ENCODE data around the gene OTOA.
A peak's percentile ranks its signal among the peaks of the same experiment; 100 is the strongest.
"Not testable (repeated sequence)": the region's sequence is repeated elsewhere in the genome, so short reads cannot be mapped to it uniquely, and the experiment has no call there.

Gene OTOA

GRCh38 chr16:21663889-21664647 lies at the start of gene OTOA:
OTOA (plus strand) TSS chr16:21663968; CDS start chr16:21678515, 14,547 bp downstream.
- DNase-seq, result no peak

- DNase-seq, result no peak
Observed at GRCh38 chr16:21614896-21615295, 48.9 kb upstream of the OTOA start.

GRCh38 chr16:21617607-21618006 lies 46.2 kb upstream of the OTOA start:
- no peak for DNase-seq

GRCh38 chr16:21618281-21618680 lies 45.5 kb upstream of the OTOA start:
- no peak for DNase-seq

- DNase-seq, result peak in 1 of 51 donors; percentile 9
Observed at GRCh38 chr16:21619765-21620425, 43.9 kb upstream of the OTOA start.

DNA sequence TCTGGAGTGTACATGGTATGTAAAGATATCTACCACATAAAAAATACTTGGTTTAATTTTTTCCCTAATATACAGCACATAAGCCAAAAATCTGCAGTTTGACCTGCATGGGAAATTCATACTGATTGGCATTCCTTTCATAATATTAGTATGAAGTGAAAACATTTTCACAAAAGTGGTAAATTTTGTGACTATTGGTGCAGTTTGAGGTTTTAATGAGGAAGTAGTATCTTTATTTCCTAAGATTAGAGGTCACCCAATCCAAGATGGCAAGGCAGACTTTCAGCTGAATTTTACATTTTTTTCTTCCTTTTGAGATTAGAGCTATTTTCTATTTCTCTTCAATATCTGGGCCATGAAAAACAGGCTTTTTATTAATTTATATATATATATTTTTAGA lies 43.2 kb upstream of the OTOA start:
- DNase-seq, result no peak

DNA sequence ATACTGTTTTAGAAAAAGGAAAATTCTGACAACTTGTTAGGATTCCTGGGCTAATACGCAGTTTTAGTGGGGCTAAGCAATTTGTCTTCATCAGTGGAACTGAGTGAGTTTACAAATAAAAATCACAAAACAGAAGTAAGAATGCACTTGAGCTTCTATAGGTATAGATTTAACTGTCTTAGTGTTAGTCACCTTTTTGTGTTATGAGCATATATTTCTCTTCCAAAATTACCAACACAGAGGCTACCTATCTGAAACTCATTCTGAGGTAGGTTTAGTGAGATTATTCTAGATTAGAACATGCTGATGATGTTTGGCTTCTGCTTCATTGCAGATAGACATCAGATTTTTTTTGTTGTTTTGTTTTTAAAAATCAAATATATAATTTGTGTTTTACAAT lies 41.2 kb upstream of the OTOA start:
- DNase-seq, result no peak

- no peak for DNase-seq
Observed at GRCh38 chr16:21625026-21625425, 38.7 kb upstream of the OTOA start.

DNA sequence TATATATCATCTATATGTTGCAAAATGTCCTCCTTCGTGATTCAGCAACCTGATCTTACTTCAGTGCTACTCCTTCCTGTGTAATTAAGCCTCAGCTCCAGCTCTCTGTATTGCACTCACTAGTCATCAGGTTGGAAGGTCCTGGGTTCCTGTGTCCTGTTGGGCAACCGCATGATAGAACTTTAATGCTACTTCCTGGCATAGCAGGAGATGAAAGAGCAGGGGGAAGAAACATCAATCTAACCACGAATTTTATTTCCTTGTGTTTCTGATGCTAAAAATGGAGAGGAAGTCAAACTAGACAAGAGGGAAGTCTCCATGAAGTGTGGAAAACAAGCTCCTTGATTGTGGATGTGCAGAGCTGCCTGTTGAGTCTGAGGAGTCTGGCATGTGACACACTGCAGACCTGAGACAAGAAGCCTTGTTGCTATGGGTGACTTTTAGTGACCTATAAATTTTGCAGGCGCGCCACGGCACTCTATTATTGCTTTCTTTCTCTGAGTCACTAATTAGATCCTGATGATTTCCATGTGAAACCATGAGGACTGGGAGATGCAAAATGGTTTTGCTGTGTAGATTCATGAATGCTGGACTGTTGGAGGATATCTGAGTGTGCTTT lies 37.0 kb upstream of the OTOA start:
- peak in 15 of 51 donors; percentile 2 to 52 (median 22) for DNase-seq

- DNase-seq, result no peak
Observed at GRCh38 chr16:21628121-21628726, 35.5 kb upstream of the OTOA start.

DNA sequence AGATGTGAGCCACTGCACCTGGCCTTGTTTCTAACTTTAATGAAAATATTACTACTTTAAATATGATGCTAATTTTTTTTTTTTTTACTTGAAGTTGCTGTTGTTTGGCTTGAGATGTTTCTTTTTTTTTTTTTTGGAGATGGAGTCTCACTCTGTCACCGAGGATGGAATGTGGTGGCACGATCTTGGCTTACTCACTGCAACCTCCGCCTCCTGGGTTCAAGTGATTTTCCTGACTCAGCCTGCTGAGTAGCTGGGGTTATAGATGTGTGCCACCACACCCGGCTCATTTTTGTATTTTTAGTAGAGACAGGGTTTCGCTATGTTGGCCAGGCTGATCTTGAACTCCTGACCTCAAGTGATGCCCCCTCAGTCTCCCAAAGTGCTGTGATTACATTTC lies 35.0 kb upstream of the OTOA start:
- DNase-seq, result no peak

GRCh38 chr16:21629616-21630539 lies 33.9 kb upstream of the OTOA start:
- DNase-seq, result not testable (repeated sequence)

DNA sequence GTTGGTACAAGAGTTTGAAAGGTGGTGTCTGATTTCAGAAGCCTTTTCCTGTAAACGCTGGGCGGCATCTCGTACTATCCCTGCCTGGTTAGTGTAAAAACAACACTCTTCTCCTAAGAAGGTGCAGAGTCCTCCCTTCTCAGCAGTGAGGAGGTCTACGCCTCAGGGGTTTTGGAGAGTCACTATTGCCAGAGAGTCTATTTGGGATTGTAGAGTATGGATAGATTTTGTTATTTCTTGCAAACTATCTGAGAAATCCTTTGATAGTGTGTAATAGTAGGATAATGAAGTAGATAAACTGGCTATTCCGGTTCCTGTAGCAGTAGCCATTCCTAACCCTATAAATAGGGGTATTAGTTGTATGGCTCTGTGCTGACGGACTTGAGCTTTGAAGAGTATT lies 32.9 kb upstream of the OTOA start:
- not testable (repeated sequence) for DNase-seq

DNA sequence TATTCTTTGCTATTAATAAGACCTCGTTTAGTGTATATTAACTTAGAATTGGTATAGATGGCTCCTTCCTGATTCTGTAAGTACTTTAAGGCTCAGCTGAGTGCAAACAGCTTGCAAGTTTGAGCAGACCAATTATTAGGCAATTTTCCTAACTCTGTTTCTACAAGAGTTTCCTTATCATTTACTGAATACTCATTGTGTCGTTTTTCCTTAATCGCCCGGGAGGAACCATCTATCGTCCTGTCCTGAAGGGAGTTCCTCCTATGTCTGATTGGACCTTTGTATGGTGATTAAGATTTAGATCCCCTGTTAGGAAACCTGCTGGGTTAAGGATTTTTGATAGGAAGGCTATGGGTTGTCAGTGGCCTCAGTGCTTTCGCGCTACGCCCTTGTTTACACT lies 32.4 kb upstream of the OTOA start:
- not testable (repeated sequence) for DNase-seq

DNA sequence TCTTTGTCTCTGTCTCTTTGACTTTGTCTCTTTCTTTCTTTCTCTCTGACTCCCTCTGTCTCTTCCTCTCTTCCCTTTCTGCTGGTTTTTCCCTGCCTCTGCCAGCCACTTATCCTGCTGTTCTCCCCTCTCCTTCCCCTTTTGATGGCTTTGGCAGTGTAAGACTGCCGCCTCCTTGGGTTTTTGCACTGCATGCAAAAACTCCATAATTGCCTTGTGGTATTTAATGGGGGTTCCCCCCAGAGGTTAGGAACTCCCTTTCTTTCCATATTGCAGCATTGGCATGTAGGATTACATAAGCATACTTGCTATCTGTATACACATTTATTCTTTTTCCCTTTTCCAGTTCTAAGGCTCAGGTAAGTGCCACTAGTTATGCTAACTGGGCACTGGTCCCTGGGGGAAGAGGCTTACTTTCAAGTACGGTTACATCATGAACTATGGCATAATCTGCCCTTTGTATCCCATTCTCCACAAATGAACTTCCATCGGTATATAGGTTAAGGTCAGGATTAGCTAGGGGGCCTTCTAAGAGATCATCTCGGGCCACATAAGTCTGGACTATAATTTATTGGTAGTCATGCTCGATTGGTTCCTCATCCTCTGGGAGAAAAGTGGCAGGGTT lies 31.7 kb upstream of the OTOA start:
- DNase-seq, result not testable (repeated sequence)

GRCh38 chr16:21634216-21634615 lies 29.6 kb upstream of the OTOA start:
- no peak for DNase-seq

GRCh38 chr16:21635694-21636093 lies 28.1 kb upstream of the OTOA start:
- DNase-seq, result not testable (repeated sequence)

DNA sequence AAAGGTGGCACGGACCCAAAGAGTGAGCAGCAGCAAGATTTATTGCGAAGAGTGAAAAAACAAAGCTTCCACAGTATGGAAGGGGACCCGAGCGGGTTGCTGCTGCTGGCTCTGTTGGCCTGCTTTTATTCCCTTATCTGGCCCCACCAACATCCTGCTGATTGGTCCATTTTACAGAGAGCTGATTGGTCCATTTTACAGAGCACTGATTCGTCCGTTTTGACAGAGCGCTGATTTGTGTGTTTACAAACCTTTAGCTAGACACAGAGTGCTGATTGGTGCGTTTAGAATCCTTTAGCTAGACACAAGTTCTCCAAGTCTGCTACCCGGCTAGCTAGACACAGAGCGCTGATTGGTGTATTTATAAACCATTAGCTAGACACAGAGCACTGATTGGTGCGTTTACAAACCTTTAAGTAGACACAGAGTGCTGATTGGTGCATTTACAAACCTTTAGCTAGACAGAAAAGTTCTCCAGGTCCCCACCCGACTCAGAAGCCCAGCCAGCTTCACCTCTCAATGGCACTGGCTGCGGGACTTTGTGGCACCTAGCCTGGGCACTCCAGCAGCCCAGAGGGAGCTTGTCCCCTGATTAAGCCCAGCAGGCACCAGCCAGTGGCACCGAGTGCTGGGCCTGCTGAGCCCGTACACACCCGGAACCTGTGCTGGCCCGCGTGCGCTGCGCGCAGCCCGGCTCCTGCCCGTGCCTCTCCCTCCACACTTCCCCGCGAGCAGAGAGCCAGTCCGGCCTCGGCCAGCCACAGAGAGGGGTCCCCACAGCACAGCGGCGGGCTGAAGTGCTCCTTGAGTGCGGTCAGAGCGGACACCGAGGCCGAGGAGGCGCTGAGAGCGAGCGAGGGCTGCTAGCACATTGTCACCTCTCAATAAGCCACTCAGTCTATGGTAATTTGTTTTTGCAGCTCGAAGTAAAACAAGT lies 26.5 kb upstream of the OTOA start:
- DNase-seq, result no peak

- DNase-seq, result no peak
Observed at GRCh38 chr16:21638573-21638975, 25.2 kb upstream of the OTOA start.

All from hypothalamus (tissue), 51 donors.